ENCODE measurements around the gene CCDC148. TPM values are rescaled to one million over a fixed set of nuclear protein-coding genes. Genes with fewer than 3 reads are reported as not detected.

The CCDC148 gene
- total RNA-seq, 3 donors from 2014 or later (not counting 1 experiment from before 2014, with no cell fraction given) = not detected

DNA sequence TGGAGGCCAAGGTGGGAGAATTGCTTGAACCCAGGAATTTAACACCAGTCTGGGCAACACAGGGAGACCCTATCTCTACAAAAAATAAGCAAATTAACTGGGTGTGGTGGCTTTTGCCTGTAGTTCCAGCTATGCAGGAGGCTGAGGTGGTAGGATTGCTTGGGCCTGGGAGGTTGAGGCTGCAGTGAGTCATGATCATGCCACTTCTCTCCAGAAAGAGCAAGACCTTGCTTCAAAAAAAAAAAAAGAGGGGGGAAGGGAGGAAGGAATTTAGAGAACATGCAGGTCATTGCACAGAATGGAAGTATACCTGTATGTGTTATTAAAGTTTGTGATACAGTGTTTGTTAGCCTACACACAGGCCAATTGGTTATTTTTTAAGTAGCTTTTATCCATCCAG is 26.0 kb upstream of the CCDC148 start:
- H3K4me3 Mint-ChIP-seq = no peak overlapping the region
- no peaks in the 10 kb centered on the region for H3K27me3 ChIP-seq (ENCODE audit: control insufficient read depth, insufficient read depth, low read length)
- DNase-seq = no peak
- H3K36me3 ChIP-seq (ENCODE audit: control insufficient read depth, insufficient read depth, low read length) = no peaks in the 10 kb centered on the region
- H3K4me1 ChIP-seq (ENCODE audit: control insufficient read depth, insufficient read depth, low read length) = no peaks in the 10 kb centered on the region
- H3K27ac Mint-ChIP-seq = no peak overlapping the region
- H3K9me3 ChIP-seq (ENCODE audit: control insufficient read depth, insufficient read depth, low read length) = no peaks in the 10 kb centered on the region
- H3K4me3 ChIP-seq (ENCODE audit: low read length) = no peak overlapping the region
- H3K27ac ChIP-seq (ENCODE audit: low read length) = no peak overlapping the region
- no peak for ATAC-seq
- TF ChIP-seq, protein P1, sequence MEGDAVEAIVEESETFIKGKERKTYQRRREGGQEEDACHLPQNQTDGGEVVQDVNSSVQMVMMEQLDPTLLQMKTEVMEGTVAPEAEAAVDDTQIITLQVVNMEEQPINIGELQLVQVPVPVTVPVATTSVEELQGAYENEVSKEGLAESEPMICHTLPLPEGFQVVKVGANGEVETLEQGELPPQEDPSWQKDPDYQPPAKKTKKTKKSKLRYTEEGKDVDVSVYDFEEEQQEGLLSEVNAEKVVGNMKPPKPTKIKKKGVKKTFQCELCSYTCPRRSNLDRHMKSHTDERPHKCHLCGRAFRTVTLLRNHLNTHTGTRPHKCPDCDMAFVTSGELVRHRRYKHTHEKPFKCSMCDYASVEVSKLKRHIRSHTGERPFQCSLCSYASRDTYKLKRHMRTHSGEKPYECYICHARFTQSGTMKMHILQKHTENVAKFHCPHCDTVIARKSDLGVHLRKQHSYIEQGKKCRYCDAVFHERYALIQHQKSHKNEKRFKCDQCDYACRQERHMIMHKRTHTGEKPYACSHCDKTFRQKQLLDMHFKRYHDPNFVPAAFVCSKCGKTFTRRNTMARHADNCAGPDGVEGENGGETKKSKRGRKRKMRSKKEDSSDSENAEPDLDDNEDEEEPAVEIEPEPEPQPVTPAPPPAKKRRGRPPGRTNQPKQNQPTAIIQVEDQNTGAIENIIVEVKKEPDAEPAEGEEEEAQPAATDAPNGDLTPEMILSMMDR (IDR thresholded peaks at IDR 0.05) = no peak
- intact Hi-C loops (cut with micrococcal nuclease) = no loop called here
- no peaks in the 10 kb centered on the region for H3K27me3 Mint-ChIP-seq (ENCODE audit: low read depth in 2 of 2)
- peaks cover 2% of the 10 kb centered on the region in 2 donors for H3K4me1 Mint-ChIP-seq
- no peaks in the 10 kb centered on the region for H3K9me3 Mint-ChIP-seq
- H3K36me3 Mint-ChIP-seq = no peaks in the 10 kb centered on the region

DNA sequence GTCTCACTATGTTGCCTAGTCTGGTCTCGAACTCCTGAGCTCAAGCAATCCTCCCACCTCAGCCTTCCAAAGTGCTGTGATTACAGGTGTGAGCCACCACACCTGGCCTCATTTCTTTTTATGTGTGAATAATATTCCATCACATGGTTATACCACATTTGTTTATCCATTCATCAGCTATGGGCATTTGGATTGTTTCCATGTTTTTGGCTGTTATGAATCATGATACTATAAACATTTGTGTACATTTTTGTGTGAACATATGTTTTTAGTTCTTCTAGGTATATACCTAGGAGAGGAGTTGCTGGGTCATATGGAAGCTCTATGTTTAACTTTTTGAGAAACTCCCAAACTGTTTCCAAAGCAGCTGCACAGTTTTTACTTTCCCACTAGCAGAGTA is 24.6 kb upstream of the CCDC148 start:
- H3K4me1 Mint-ChIP-seq = peaks cover 9% of the 10 kb centered on the region in 2 donors
- Histone ChIP-seq H3K27ac (ENCODE audit: low read length) (no peak overlapping the region), H3K9me3 (ENCODE audit: control insufficient read depth, insufficient read depth, low read length) (no peaks in the 10 kb centered on the region), H3K4me1 (ENCODE audit: control insufficient read depth, insufficient read depth, low read length) (peaks cover 3% of the 10 kb centered on the region), H3K27me3 (ENCODE audit: control insufficient read depth, insufficient read depth, low read length) (no peaks in the 10 kb centered on the region), H3K36me3 (ENCODE audit: control insufficient read depth, insufficient read depth, low read length) (no peaks in the 10 kb centered on the region), H3K4me3 (ENCODE audit: low read length) (no peak overlapping the region)
- intact Hi-C loops (cut with micrococcal nuclease) = no loop called here
- H3K36me3 Mint-ChIP-seq = no peaks in the 10 kb centered on the region
- H3K27ac Mint-ChIP-seq = no peak overlapping the region
- ATAC-seq = no peak
- no peaks in the 10 kb centered on the region for H3K27me3 Mint-ChIP-seq (ENCODE audit: low read depth in 2 of 2)
- WGBS (ENCODE audit: insufficient coverage) = no CpG with 5 or more reads among the region's 1 CpG
- TF ChIP-seq, protein P1 (IDR thresholded peaks at IDR 0.05) = no peak
- H3K4me3 Mint-ChIP-seq = no peak overlapping the region
- H3K9me3 Mint-ChIP-seq = no peaks in the 10 kb centered on the region
- no peak for DNase-seq

DNA sequence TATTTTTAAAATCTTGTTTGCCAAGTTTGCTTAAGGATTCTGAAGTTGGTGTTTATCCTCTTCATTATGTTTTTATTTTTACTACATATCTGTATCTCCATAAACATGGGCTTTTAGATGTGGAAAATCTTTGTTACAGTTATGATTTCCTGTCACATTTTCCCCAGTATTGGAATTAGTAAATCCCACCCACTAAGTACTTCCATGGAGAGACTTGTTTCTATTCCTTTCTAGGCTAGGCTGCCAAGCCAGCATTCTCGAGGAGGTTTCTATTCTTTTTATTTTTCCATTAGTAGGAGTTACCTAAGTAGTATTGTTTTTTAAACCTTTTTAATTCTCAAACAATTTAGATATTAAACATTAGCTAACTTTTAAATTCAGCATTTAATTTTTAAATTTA is 22.3 kb upstream of the CCDC148 start:
- no peaks in the 10 kb centered on the region for H3K36me3 ChIP-seq (ENCODE audit: control insufficient read depth, insufficient read depth, low read length)
- Mint-ChIP-seq H3K9me3 (no peaks in the 10 kb centered on the region), H3K36me3 (no peaks in the 10 kb centered on the region), H3K27me3 (ENCODE audit: low read depth in 2 of 2) (no peaks in the 10 kb centered on the region), H3K4me3 (no peak overlapping the region), H3K4me1 (peaks cover 9% of the 10 kb centered on the region in 2 donors), H3K27ac (no peak overlapping the region)
- H3K4me1 ChIP-seq (ENCODE audit: control insufficient read depth, insufficient read depth, low read length) = peaks cover 3% of the 10 kb centered on the region
- DNase-seq = no peak
- no peak overlapping the region for H3K27ac ChIP-seq (ENCODE audit: low read length)
- H3K4me3 ChIP-seq (ENCODE audit: low read length) = no peak overlapping the region
- no CpG with 5 or more reads among the region's 1 CpG for WGBS (ENCODE audit: insufficient coverage)
- H3K27me3 ChIP-seq (ENCODE audit: control insufficient read depth, insufficient read depth, low read length) = no peaks in the 10 kb centered on the region
- intact Hi-C loops (cut with micrococcal nuclease) = no loop called here
- TF ChIP-seq, protein P1 (IDR thresholded peaks at IDR 0.05) = no peak
- no peaks in the 10 kb centered on the region for H3K9me3 ChIP-seq (ENCODE audit: control insufficient read depth, insufficient read depth, low read length)
- ATAC-seq = no peak

- DNase-seq = no peak
- Mint-ChIP-seq H3K27ac (no peak overlapping the region), H3K4me1 (peaks cover 9% of the 10 kb centered on the region in 2 donors), H3K36me3 (no peaks in the 10 kb centered on the region), H3K9me3 (no peaks in the 10 kb centered on the region), H3K4me3 (no peak overlapping the region), H3K27me3 (ENCODE audit: low read depth in 2 of 2) (no peaks in the 10 kb centered on the region)
- H3K4me1 ChIP-seq (ENCODE audit: control insufficient read depth, insufficient read depth, low read length) = peaks cover 3% of the 10 kb centered on the region
- no peak overlapping the region for H3K27ac ChIP-seq (ENCODE audit: low read length)
- WGBS (ENCODE audit: insufficient coverage) = over 99% methylated on average over 5 of the region's 6 CpGs
- no peaks in the 10 kb centered on the region for H3K27me3 ChIP-seq (ENCODE audit: control insufficient read depth, insufficient read depth, low read length)
- TF ChIP-seq, protein P1 (IDR thresholded peaks at IDR 0.05) = no peak
- no peaks in the 10 kb centered on the region for H3K9me3 ChIP-seq (ENCODE audit: control insufficient read depth, insufficient read depth, low read length)
- no peak overlapping the region for H3K4me3 ChIP-seq (ENCODE audit: low read length)
- intact Hi-C loops (cut with micrococcal nuclease) = no loop called here
- no peaks in the 10 kb centered on the region for H3K36me3 ChIP-seq (ENCODE audit: control insufficient read depth, insufficient read depth, low read length)
- ATAC-seq = no peak
Observed at GRCh38 chr2:158478237-158478636, 21.7 kb upstream of the CCDC148 start.
